ENCODE results near the gene DHX58. TPM values are rescaled to one million over a fixed set of nuclear protein-coding genes. Genes with fewer than 3 reads are reported as not detected.

DHX58 gene
- total and polyA plus RNA-seq, 10 donors: 20.9 to 41.2 (median 25.8) TPM

GRCh38 chr17:42101513-42102292 is 10.8 kb downstream of the DHX58 start:
- WGBS, 5 donors: 46 to 52% (median 49%) methylated on average over 12 to 14 of the region's 14 CpGs

GRCh38 chr17:42098730-42099399 is 13.6 kb downstream of the DHX58 start:
- DNase-seq: no peak
- Histone ChIP-seq H3K36me3 (peaks cover 0 to 16% (median 7%) of the 10 kb centered on the region in 6 donors), H3K27ac (no peak overlapping the region), H3K9me3 (no peaks in the 10 kb centered on the region), H3K27me3 (replicated peaks in 1 of 7) (peaks cover 2 to 47% (median 21%) of the 10 kb centered on the region in 7 donors), H3K4me3 (peak overlapping the region in 2 of 8 donors; percentile 34 to 60), H3K4me1 (peaks cover 8 to 23% (median 19%) of the 10 kb centered on the region in 6 donors)
- no peak for TF ChIP-seq POLR2A (IDR thresholded peaks at IDR 0.05)
- no peak for TF ChIP-seq POLR2AphosphoS5 (IDR thresholded peaks at IDR 0.05)
- no peak for TF ChIP-seq CTCF (IDR thresholded peaks at IDR 0.05 in 8 of 11, conservative IDR thresholded peaks at IDR 0.05 in 3 of 11)
- WGBS, 5 donors: 62 to 71% (median 67%) methylated on average over 13 to 14 of the region's 14 CpGs
- intact Hi-C loops (cut with DNase I; ENCODE audit: low total_unique reads): no loop called here

More at GRCh38 chr17:42101513-42102292, 10.8 kb downstream of the DHX58 start:
- Histone ChIP-seq H3K36me3 (peaks cover 0 to 44% (median 18%) of the 10 kb centered on the region in 6 donors), H3K27ac (no peak overlapping the region), H3K4me1 (peaks cover 8 to 25% (median 19%) of the 10 kb centered on the region in 6 donors), H3K4me3 (no peak overlapping the region), H3K27me3 (replicated peaks in 1 of 7) (peaks cover 2 to 22% (median 16%) of the 10 kb centered on the region in 7 donors), H3K9me3 (no peaks in the 10 kb centered on the region)
- TF ChIP-seq CTCF (IDR thresholded peaks at IDR 0.05 in 8 of 11, conservative IDR thresholded peaks at IDR 0.05 in 3 of 11) (peak; percentile 50 to 85 (median 76)), POLR2A (IDR thresholded peaks at IDR 0.05) (no peak), POLR2AphosphoS5 (IDR thresholded peaks at IDR 0.05) (peak in 1 of 3 donors; percentile 34)
- DNase-seq: peak; percentile 83
- intact Hi-C loops (cut with DNase I; ENCODE audit: low total_unique reads): no loop called here

- Histone ChIP-seq H3K36me3 (peaks cover 0 to 7% (median under 1%) of the 10 kb centered on the region in 6 donors), H3K27me3 (replicated peaks in 1 of 7) (peaks cover 2 to 47% (median 21%) of the 10 kb centered on the region in 7 donors), H3K27ac (no peak within 1 kb of the TSS), H3K4me3 (peak within 1 kb of the TSS in 5 of 8 donors; percentile 1 to 60 (median 17)), H3K4me1 (peaks cover 8 to 23% (median 19%) of the 10 kb centered on the region in 6 donors), H3K9me3 (no peaks in the 10 kb centered on the region)
- intact Hi-C loops (cut with DNase I; ENCODE audit: low total_unique reads): no loop called here
- DNase-seq: peak; percentile 78
- WGBS, 5 donors: 11 to 23% (median 13%) methylated on average over 19 to 52 of the region's 52 CpGs
- no peak for TF ChIP-seq CTCF (IDR thresholded peaks at IDR 0.05 in 8 of 11, conservative IDR thresholded peaks at IDR 0.05 in 3 of 11)
- no peak for TF ChIP-seq POLR2A (IDR thresholded peaks at IDR 0.05)
- TF ChIP-seq POLR2AphosphoS5 (IDR thresholded peaks at IDR 0.05): no peak
These were observed 14.6 kb downstream of the DHX58 start, which contains the start of gene ZNF385C for GRCh38 chr17:42097691-42098631. Gene ZNF385C, minus strand, starts transcription at chr17:42098473. Its CDS starts 35,417 bp downstream, at chr17:42063056.

Measured in spleen (tissue), 11 donors.